PC-3 (cell line): ENCODE measurements around the gene GAS7.

ENCODE experiments used
- EZH2 ChIP-seq: fragments of 300-600 bp; sonication (generic); IDR thresholded peaks from one replicate; pipeline ENCODE4 v1.6.1; 2017; ENCODE audit warnings: antibody characterized with exemption, mild to moderate bottlenecking, low read length; ENCODE audit not compliant: unreplicated experiment
- EZH2phosphoT487 ChIP-seq: fragments of 300-600 bp; sonication (generic); IDR thresholded peaks from 2 replicates; pipeline ENCODE4 v1.6.1; 2018; ENCODE audit warnings: mild to moderate bottlenecking, antibody characterized with exemption, low read length, borderline replicate concordance
- TF ChIP-seq, protein P1 (sequence below): fragments of 300-600 bp; sonication (generic); conservative IDR thresholded peaks from 2 replicates; pipeline ENCODE4 v1.5.1; 2017; ENCODE audit warnings: antibody characterized with exemption, low read depth, mild to moderate bottlenecking, low read length

DNA sequence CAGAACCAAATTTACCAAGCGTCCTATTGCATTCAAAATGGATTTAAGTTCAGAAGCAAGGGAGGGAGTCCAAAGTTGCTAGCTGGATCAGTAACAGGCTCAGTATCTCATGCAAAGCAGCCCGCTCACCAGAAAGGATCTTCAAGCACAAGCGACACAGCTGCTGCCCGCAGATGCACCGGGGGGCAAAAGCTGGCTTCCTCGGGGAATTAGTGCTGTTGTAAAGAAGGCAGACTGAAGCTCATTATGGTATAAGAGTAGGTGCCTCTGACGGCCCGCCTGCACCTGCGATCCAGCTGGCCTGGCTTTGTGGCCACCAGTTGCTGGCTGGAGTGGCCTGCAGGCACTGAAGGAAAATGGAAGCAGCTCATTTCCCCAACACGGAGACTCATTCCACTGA lies 165.0 kb downstream of the GAS7 start:
- TF ChIP-seq, protein P1, sequence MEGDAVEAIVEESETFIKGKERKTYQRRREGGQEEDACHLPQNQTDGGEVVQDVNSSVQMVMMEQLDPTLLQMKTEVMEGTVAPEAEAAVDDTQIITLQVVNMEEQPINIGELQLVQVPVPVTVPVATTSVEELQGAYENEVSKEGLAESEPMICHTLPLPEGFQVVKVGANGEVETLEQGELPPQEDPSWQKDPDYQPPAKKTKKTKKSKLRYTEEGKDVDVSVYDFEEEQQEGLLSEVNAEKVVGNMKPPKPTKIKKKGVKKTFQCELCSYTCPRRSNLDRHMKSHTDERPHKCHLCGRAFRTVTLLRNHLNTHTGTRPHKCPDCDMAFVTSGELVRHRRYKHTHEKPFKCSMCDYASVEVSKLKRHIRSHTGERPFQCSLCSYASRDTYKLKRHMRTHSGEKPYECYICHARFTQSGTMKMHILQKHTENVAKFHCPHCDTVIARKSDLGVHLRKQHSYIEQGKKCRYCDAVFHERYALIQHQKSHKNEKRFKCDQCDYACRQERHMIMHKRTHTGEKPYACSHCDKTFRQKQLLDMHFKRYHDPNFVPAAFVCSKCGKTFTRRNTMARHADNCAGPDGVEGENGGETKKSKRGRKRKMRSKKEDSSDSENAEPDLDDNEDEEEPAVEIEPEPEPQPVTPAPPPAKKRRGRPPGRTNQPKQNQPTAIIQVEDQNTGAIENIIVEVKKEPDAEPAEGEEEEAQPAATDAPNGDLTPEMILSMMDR = no peak
- TF ChIP-seq EZH2 = no peak
- TF ChIP-seq EZH2phosphoT487 = no peak
